Erythroblast (primary cell): ENCODE measurements around the gene ZNF747.

Experiments used
- GATA1 ChIP-seq: IDR thresholded peaks from 2 replicates; pipeline ENCODE4 v1.6.1; 2011; ENCODE audit warnings: low read depth, mild to moderate bottlenecking, control low read depth, low read length, moderate library complexity
- POLR2A ChIP-seq: IDR thresholded peaks from 2 replicates; pipeline ENCODE4 v1.6.1; 2011; ENCODE audit warnings: mild to moderate bottlenecking, low read length

DNA sequence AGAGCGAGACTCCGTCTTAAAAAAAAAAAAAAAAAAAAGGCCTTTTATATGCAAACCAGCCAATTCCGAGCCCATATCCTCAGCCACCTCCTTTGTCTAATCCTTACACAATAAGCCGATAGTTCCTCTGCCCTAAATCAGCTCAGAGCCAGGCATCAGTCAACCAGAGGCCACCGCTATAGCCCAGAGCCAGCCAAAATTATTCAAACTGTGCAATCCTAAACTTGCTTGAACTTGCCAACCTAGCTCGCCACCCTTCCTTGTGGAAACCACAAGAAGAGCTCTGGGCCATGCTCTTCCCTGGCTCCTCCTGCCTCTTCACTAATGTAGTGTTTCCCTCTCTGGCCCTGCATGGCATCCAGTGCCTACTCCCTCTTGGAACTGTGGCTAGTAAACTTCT, 44.4 kb downstream of the ZNF747 start:
- TF ChIP-seq POLR2A = no peak
- no peak for TF ChIP-seq GATA1
